Measurements from ENCODE around the gene PBX3. TPM values are rescaled to one million over a fixed set of nuclear protein-coding genes. Genes with fewer than 3 reads are reported as not detected.

The PBX3 gene
- total RNA-seq, 1 donor from 2014 or later = 74.2 TPM

GRCh38 chr9:125946397-125946796 is 199.2 kb downstream of the PBX3 start:
- Mint-ChIP-seq H3K9me3 (peaks cover 25% of the 10 kb centered on the region), H3K36me3 (peaks cover 31% of the 10 kb centered on the region)

GRCh38 chr9:125948887-125949596 is 201.9 kb downstream of the PBX3 start:
- Mint-ChIP-seq H3K36me3 (peaks cover 25% of the 10 kb centered on the region), H3K9me3 (peaks cover 25% of the 10 kb centered on the region), H3K4me3 (no peak overlapping the region), H3K27ac (no peak overlapping the region), H3K4me1 (no peaks in the 10 kb centered on the region), H3K27me3 (ENCODE audit: low read depth) (no peaks in the 10 kb centered on the region)
- TF ChIP-seq CTCF (IDR thresholded peaks at IDR 0.05; ENCODE audit: unreplicated experiment) = no peak
- DNase-seq (ENCODE audit: low spot score in 2 of 2, unreplicated experiment in 2 of 2) = no peak

More at GRCh38 chr9:125946397-125946796, 199.2 kb downstream of the PBX3 start:
- H3K4me1 Mint-ChIP-seq = no peaks in the 10 kb centered on the region
- H3K27ac Mint-ChIP-seq = no peak overlapping the region
- no peak for DNase-seq (ENCODE audit: low spot score in 2 of 2, unreplicated experiment in 2 of 2)
- no peak for TF ChIP-seq CTCF (IDR thresholded peaks at IDR 0.05; ENCODE audit: unreplicated experiment)
- no peak overlapping the region for H3K4me3 Mint-ChIP-seq
- H3K27me3 Mint-ChIP-seq (ENCODE audit: low read depth) = no peaks in the 10 kb centered on the region

DNA sequence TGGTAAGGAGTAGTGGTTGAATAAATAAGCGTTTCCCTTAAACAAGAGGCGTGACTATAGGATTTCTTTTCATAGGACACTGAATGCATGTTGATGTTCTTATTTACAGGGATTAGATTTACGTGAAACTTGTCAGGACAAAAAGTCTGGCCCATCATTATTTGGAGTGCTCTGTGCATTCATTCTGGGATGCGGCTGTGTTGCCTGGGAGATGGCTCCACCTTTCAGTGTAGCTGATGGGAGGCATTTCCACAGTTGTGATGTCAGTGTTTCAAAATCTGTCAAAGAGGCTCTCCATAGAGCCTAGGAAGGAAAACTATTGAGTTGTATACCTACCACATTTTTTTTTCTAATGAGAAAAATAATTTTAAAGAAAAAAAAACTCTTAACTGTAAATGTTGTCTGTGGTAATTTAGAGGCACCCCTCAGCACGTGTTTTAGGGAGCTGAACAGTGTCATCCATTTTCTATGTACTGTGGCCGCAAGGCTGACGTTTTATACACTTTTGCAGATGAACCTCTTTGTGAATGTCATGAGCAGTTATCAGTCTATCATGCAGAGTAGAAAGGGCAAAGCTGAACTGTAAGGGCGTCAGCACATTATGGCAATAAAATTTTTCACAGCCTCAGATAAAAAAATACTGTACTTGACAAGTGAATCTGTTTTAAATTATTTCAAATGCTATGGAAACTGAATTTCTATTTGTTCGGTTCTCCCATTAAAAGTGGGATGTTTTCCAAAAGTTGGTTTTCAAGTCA is 202.7 kb downstream of the PBX3 start:
- Mint-ChIP-seq H3K4me3 (no peak overlapping the region), H3K27me3 (ENCODE audit: low read depth) (no peaks in the 10 kb centered on the region), H3K27ac (no peak overlapping the region), H3K4me1 (no peaks in the 10 kb centered on the region), H3K9me3 (peaks cover 21% of the 10 kb centered on the region), H3K36me3 (peaks cover 20% of the 10 kb centered on the region)
- TF ChIP-seq CTCF (IDR thresholded peaks at IDR 0.05; ENCODE audit: unreplicated experiment) = no peak
- DNase-seq (ENCODE audit: low spot score in 2 of 2, unreplicated experiment in 2 of 2) = no peak

GRCh38 chr9:125950880-125951471 is 203.8 kb downstream of the PBX3 start:
- Mint-ChIP-seq H3K27me3 (ENCODE audit: low read depth) (no peaks in the 10 kb centered on the region), H3K27ac (no peak overlapping the region), H3K4me3 (no peak overlapping the region), H3K4me1 (no peaks in the 10 kb centered on the region), H3K9me3 (peaks cover 12% of the 10 kb centered on the region), H3K36me3 (peaks cover 11% of the 10 kb centered on the region)
- TF ChIP-seq CTCF (IDR thresholded peaks at IDR 0.05; ENCODE audit: unreplicated experiment) = no peak
- DNase-seq (ENCODE audit: low spot score in 2 of 2, unreplicated experiment in 2 of 2) = no peak

DNA sequence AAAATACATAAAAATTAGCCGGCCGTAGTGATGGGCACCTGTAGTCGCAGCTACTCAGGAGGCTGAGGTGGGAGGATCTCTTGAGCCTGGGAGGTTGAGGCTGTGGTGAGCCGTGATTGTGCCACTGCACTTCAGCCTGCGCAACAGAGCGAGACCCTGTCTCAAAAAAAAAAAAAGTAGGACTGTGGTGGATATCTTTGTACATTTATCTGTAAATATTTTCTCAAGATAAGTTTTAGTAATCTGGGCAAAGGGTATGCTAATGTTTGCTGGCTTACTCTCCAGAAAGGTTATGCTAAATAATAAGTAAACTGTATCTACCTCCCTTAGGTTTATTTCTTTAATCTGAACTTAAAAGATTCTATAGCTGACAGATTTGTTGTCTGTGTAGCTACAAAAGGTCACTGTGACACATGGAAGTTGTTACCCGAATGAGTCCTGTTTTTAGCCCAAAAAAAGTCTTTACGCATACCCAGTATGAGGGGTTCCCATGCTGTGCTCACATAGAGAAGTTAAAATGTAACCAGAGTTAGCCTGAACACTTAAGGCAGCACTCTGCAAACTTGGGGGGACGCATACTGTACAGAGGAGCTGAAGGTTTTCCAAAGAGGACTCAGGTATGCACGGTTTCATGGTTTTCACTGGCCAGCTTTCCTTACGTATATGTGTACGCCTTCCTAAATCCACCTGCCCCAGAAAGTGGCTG is 206.3 kb downstream of the PBX3 start:
- H3K27me3 Mint-ChIP-seq (ENCODE audit: low read depth) = no peaks in the 10 kb centered on the region
- TF ChIP-seq CTCF (IDR thresholded peaks at IDR 0.05; ENCODE audit: unreplicated experiment) = no peak
- peaks cover 5% of the 10 kb centered on the region for H3K36me3 Mint-ChIP-seq
- H3K4me1 Mint-ChIP-seq = no peaks in the 10 kb centered on the region
- no peaks in the 10 kb centered on the region for H3K9me3 Mint-ChIP-seq
- H3K4me3 Mint-ChIP-seq = no peak overlapping the region
- H3K27ac Mint-ChIP-seq = no peak overlapping the region
- no peak for DNase-seq (ENCODE audit: low spot score in 2 of 2, unreplicated experiment in 2 of 2)

All from mesothelial cell of epicardium (in vitro differentiated cells).